T-helper 1 cell treated with Interleukin-12 subunit alpha and Interleukin-12 subunit beta and Interleukin-4 antibody, amounts not matched to agents 30 μg/mL and 1 μg/mL, for 36 hours (primary cell): ENCODE measurements around the gene PRDM2.

ENCODE experiments used
- H3K27ac Mint-ChIP-seq: one replicate; pipeline ENCODE4 v1.8.0; 2021; ENCODE audit warnings: mild to moderate bottlenecking, mixed read lengths
- H3K27me3 Mint-ChIP-seq: one replicate; pipeline ENCODE4 v1.8.0; 2021; ENCODE audit warnings: low read depth, mixed read lengths
- H3K36me3 Mint-ChIP-seq: one replicate; pipeline ENCODE4 v1.8.0; 2021; ENCODE audit warnings: low read depth, mixed read lengths
- H3K4me1 Mint-ChIP-seq: one replicate; pipeline ENCODE4 v1.8.0; 2021; ENCODE audit warnings: low read depth, mixed read lengths
- H3K4me3 Mint-ChIP-seq: one replicate; pipeline ENCODE4 v1.8.0; 2021; ENCODE audit warnings: mild to moderate bottlenecking, moderate library complexity, mixed read lengths
- H3K9me3 Mint-ChIP-seq: one replicate; pipeline ENCODE4 v1.8.0; 2021; ENCODE audit warnings: mixed read lengths

Gene PRDM2

DNA sequence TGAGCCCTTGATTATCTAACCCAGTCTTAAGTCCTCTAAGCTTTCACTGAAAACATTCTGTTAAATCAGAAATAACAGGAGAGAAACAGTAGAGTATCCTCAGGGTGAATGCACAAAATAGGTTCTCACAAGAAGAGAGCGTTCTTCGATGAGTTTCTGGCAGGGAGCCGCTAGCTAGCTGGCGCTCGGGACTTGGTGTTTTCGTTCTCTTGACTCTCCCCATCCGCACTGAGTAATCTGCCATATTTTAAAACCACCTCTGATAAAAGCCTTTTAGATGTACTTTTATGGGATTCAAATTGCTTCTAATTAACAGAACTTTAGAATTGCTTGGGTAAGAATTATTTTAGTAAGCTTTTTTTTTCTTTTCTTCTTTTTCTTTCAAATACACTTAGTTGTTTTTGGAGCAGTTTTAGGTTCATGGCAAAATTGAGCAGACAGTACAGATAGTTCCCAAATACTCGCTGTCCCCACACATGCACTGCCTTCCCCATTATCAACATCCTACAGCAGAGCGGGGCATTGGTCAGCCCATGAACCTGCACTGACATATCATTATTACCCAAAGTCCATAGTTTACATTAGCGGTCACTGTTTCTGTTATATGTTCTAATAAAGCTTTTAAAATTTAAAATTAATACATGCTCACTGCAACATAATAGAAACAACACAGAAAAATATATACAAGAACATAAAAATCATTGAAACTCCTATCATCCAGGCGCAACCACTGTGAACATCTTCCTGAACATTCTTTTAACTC is 35.4 kb downstream of the PRDM2 start:
- H3K36me3 Mint-ChIP-seq, result peaks cover 3% of the 10 kb centered on the region
- H3K4me1 Mint-ChIP-seq, result peaks cover 44% of the 10 kb centered on the region
- H3K27ac Mint-ChIP-seq, result no peak overlapping the region
- no peak overlapping the region for H3K4me3 Mint-ChIP-seq
- no peaks in the 10 kb centered on the region for H3K9me3 Mint-ChIP-seq
- H3K27me3 Mint-ChIP-seq, result no peaks in the 10 kb centered on the region

DNA sequence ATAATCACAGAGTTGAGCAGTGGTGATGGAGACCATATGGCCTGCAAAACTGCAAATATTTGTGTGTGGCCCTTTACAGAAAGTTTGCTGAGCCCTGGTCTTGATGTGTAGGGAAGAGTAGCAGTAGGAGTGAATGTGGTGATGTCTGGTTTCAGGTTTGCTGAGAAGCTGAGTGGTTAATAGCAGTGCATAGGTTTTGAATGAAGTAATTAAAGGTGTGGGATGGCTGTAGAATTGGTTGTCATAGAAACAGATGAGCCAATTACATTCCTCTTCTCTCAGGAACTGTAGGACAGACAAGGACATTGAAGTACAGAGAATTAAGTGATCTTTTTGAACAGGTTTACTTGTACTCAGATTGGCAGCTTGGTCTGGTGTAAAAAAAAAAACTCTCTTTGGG is 37.4 kb downstream of the PRDM2 start:
- Mint-ChIP-seq H3K27ac (no peak overlapping the region), H3K4me1 (peaks cover 26% of the 10 kb centered on the region), H3K4me3 (no peak overlapping the region), H3K9me3 (no peaks in the 10 kb centered on the region), H3K36me3 (peaks cover 7% of the 10 kb centered on the region), H3K27me3 (no peaks in the 10 kb centered on the region)

GRCh38 chr1:13746342-13746741 is 46.4 kb downstream of the PRDM2 start:
- Mint-ChIP-seq H3K36me3 (peaks cover 24% of the 10 kb centered on the region), H3K9me3 (no peaks in the 10 kb centered on the region), H3K27ac (no peak overlapping the region), H3K4me1 (peaks cover 21% of the 10 kb centered on the region), H3K27me3 (no peaks in the 10 kb centered on the region), H3K4me3 (no peak overlapping the region)

GRCh38 chr1:13748610-13749505 is 48.9 kb downstream of the PRDM2 start:
- Mint-ChIP-seq H3K27ac (peak overlapping the region; percentile 95), H3K4me3 (peak overlapping the region; percentile 92), H3K27me3 (no peaks in the 10 kb centered on the region), H3K9me3 (no peaks in the 10 kb centered on the region), H3K4me1 (peaks cover 41% of the 10 kb centered on the region), H3K36me3 (peaks cover 26% of the 10 kb centered on the region)

DNA sequence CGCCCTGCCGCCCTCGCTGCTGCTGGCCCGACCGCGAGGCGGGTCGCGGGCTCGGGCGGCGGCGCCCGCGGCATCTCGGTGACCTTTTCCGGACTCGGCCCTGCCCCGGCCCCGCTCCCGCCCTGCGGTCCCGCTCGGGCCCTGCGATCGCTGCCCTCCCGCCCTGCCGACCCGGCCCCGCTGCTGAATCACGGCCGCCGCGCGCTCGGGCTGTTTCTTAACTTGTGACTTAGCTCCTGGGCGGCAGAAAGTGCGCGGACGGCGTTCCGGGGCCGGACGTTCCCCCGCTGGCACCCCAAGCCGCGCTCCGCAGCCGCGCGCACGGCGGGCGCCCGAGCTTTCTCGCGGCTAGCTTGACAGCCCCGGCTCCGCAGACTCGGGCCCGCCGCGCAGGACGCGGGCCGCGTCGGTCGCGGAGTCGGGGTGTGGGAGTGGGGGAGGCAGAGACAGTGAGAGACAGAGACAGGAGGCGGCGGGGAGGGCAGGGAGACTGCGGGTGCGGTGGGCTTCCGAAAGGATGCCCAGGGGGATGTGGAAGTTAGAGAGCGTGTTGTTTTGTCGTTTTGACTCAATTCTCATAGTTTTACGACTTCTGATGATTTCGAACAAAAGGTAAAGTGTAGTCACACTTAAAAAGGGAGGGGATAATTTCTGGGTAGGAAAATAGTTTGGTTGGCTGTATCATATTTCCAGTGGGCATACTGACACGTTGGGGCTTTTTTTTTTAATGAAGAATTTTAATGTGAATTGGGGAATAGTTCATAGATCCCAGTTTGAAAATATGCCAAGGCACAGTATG is 49.8 kb downstream of the PRDM2 start:
- Mint-ChIP-seq H3K27ac (peak overlapping the region; percentile 95), H3K36me3 (peaks cover 27% of the 10 kb centered on the region), H3K27me3 (no peaks in the 10 kb centered on the region), H3K4me1 (peaks cover 49% of the 10 kb centered on the region), H3K9me3 (no peaks in the 10 kb centered on the region), H3K4me3 (peak overlapping the region; percentile 98)

GRCh38 chr1:13751458-13751871 is 51.5 kb downstream of the PRDM2 start:
- peaks cover 52% of the 10 kb centered on the region for H3K4me1 Mint-ChIP-seq
- no peaks in the 10 kb centered on the region for H3K9me3 Mint-ChIP-seq
- peaks cover 27% of the 10 kb centered on the region for H3K36me3 Mint-ChIP-seq
- H3K4me3 Mint-ChIP-seq, result no peak overlapping the region
- H3K27me3 Mint-ChIP-seq, result no peaks in the 10 kb centered on the region
- no peak overlapping the region for H3K27ac Mint-ChIP-seq

DNA sequence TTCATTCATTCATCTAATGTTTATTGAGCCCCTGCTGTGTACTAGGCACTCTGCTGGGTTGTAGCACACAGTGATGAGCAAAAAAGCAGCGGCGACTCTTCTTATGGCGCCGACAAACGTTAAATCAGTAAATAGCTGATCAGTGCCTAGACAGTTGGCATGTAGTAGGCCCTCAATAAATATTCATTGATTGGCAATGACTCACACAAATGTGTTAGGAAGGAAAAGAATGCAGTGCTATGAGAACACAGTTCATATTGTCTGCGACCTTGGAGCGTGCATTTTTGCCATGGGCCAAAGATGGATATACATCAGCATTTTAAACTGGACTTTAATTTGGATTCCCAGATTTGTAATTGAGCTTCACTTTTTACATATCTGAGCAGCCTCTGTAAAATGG is 52.0 kb downstream of the PRDM2 start:
- peaks cover 57% of the 10 kb centered on the region for H3K4me1 Mint-ChIP-seq
- H3K9me3 Mint-ChIP-seq, result no peaks in the 10 kb centered on the region
- peaks cover 27% of the 10 kb centered on the region for H3K36me3 Mint-ChIP-seq
- H3K4me3 Mint-ChIP-seq, result no peak overlapping the region
- no peak overlapping the region for H3K27ac Mint-ChIP-seq
- H3K27me3 Mint-ChIP-seq, result no peaks in the 10 kb centered on the region

- no peak overlapping the region for H3K4me3 Mint-ChIP-seq
- no peak overlapping the region for H3K27ac Mint-ChIP-seq
- H3K4me1 Mint-ChIP-seq, result peaks cover 61% of the 10 kb centered on the region
- peaks cover 29% of the 10 kb centered on the region for H3K36me3 Mint-ChIP-seq
- no peaks in the 10 kb centered on the region for H3K27me3 Mint-ChIP-seq
- no peaks in the 10 kb centered on the region for H3K9me3 Mint-ChIP-seq
Measured at GRCh38 chr1:13752852-13753251, 52.9 kb downstream of the PRDM2 start.

- peaks cover 29% of the 10 kb centered on the region for H3K36me3 Mint-ChIP-seq
- H3K27me3 Mint-ChIP-seq, result no peaks in the 10 kb centered on the region
- H3K4me1 Mint-ChIP-seq, result peaks cover 53% of the 10 kb centered on the region
- no peak overlapping the region for H3K4me3 Mint-ChIP-seq
- no peaks in the 10 kb centered on the region for H3K9me3 Mint-ChIP-seq
- H3K27ac Mint-ChIP-seq, result peak overlapping the region; percentile 7
Measured at GRCh38 chr1:13753636-13754402, 53.8 kb downstream of the PRDM2 start.

DNA sequence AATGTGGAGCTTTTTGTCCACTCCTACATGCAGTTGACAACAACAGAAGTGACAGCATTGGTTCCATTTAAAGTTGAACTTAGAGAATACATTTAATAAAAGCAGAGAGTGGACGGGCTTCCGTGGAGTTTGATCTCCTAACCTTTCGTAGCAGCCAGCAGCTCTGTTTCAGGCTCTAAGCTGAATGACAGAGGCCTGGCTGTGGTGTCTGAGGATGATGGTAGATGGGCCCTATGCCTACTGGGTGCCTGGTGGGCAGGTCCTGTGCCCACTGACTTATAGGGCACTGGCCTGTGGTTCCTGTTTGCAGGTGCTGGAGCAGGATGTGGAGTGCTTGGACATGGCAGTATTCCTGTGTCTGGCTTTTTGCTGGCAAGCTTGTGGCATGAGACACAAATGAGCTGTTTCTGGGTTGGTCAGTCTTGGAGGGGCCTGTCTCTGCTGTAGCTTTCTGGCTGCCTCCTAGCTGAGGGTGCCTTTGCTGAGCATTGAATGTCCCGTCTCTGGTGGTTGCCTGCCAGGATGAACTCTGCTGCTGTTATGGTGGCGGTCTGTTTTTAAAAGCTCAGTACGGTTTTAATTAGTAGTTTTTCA is 54.6 kb downstream of the PRDM2 start:
- Mint-ChIP-seq H3K4me3 (no peak overlapping the region), H3K36me3 (peaks cover 27% of the 10 kb centered on the region), H3K27me3 (no peaks in the 10 kb centered on the region), H3K9me3 (no peaks in the 10 kb centered on the region), H3K4me1 (peaks cover 55% of the 10 kb centered on the region), H3K27ac (no peak overlapping the region)

DNA sequence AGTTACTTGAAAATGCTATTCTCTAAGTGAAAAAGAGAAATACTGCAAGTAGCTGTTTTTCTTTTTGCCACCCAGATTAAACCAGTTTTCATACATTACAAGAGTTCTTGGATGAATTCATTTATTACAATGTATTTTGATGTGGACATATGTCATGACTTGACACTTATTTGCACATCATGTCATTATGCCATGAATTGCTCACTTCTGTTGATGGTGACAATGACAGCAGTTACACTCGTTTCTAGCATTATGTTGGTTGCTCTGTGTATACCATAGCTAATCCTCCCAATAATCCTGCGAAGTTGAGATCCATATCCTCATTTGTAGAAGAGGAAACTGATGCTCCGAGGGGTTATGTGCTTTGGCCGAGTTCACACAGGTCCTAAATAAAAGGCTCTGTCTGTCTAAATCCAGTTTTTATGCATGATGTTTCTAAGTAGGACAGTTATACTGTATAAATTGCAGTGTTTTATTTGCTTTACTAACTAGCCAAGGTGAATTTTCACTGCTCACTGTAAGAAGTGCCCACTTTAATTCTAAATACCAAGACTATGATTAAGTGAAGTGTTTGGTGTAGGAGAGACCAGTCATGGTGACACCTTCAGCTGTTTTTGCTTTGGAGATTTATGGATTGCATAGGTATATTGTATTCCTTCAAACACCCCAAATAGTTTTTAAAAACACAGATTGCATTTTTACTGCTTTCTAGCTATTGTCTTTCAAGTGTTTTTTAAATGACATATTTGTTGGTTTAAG is 56.7 kb downstream of the PRDM2 start:
- peaks cover 45% of the 10 kb centered on the region for H3K4me1 Mint-ChIP-seq
- H3K36me3 Mint-ChIP-seq, result peaks cover 21% of the 10 kb centered on the region
- no peak overlapping the region for H3K4me3 Mint-ChIP-seq
- no peaks in the 10 kb centered on the region for H3K9me3 Mint-ChIP-seq
- H3K27me3 Mint-ChIP-seq, result no peaks in the 10 kb centered on the region
- H3K27ac Mint-ChIP-seq, result no peak overlapping the region

DNA sequence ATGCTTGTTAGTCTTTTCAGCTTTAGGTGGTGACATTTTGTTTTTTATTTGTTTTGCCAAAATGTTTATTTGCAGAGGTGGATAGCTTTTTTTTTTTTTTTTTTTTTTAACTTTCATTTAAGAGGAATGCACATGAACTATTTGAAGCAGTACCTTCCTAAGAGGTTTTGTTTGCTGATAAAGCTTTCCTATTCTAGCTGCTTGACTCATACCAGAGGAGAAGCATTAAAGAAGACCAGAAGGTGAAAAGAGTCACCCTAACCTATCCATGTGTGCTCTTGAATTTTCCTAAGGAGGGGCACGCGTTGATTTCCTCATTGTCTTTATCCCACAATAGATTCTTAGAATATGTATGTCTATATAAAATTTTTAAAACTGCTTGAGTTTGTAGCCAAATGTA is 57.7 kb downstream of the PRDM2 start:
- peaks cover 19% of the 10 kb centered on the region for H3K36me3 Mint-ChIP-seq
- H3K27me3 Mint-ChIP-seq, result no peaks in the 10 kb centered on the region
- H3K27ac Mint-ChIP-seq, result no peak overlapping the region
- no peak overlapping the region for H3K4me3 Mint-ChIP-seq
- H3K4me1 Mint-ChIP-seq, result peaks cover 42% of the 10 kb centered on the region
- no peaks in the 10 kb centered on the region for H3K9me3 Mint-ChIP-seq

GRCh38 chr1:13759072-13759471 is 59.1 kb downstream of the PRDM2 start:
- H3K36me3 Mint-ChIP-seq, result peaks cover 10% of the 10 kb centered on the region
- peaks cover 40% of the 10 kb centered on the region for H3K4me1 Mint-ChIP-seq
- H3K27ac Mint-ChIP-seq, result no peak overlapping the region

More at GRCh38 chr1:13759072-13759471, 59.1 kb downstream of the PRDM2 start:
- no peaks in the 10 kb centered on the region for H3K9me3 Mint-ChIP-seq
- H3K4me3 Mint-ChIP-seq, result no peak overlapping the region
- no peaks in the 10 kb centered on the region for H3K27me3 Mint-ChIP-seq
